GM18868 (cell line): Measurements from ENCODE around the gene STK17A.
A peak's percentile ranks its signal among the peaks of the same experiment; 100 is the strongest.
"Not testable (repeated sequence)": the region's sequence is repeated elsewhere in the genome, so short reads cannot be mapped to it uniquely, and the experiment has no call there.

Experiments used
- ATAC-seq: cut with Tn5 transposase; IDR thresholded peaks from one replicate; pipeline ENCODE4 v1.9.1; 2021; ENCODE audit warnings: mild to moderate bottlenecking, moderate library complexity; ENCODE audit not compliant: unreplicated experiment

STK17A gene

GRCh38 chr7:43653891-43654504 lies 71.1 kb downstream of the STK17A start:
- no peak for ATAC-seq

DNA sequence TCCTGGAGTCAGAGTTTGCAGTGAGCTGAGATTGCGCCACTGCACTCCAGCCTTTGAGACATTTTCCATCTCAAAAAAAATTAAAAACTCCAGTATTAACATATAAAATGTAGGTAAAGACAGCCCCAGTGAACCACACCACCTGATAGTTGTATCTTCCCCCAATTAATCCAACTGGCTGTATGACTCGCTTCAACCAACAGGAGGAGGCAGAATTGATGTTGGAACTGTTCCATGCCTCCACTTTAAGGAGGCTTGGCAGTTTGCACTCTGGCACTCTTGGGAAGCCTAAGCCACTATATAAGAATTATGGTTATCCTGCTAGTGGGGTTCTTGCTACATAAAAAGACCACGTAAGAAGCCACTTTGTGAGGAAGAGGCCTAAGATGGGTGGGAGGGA lies 72.7 kb downstream of the STK17A start:
- ATAC-seq = no peak

- ATAC-seq = no peak
Observed at GRCh38 chr7:43656997-43657396, 74.1 kb downstream of the STK17A start.

DNA sequence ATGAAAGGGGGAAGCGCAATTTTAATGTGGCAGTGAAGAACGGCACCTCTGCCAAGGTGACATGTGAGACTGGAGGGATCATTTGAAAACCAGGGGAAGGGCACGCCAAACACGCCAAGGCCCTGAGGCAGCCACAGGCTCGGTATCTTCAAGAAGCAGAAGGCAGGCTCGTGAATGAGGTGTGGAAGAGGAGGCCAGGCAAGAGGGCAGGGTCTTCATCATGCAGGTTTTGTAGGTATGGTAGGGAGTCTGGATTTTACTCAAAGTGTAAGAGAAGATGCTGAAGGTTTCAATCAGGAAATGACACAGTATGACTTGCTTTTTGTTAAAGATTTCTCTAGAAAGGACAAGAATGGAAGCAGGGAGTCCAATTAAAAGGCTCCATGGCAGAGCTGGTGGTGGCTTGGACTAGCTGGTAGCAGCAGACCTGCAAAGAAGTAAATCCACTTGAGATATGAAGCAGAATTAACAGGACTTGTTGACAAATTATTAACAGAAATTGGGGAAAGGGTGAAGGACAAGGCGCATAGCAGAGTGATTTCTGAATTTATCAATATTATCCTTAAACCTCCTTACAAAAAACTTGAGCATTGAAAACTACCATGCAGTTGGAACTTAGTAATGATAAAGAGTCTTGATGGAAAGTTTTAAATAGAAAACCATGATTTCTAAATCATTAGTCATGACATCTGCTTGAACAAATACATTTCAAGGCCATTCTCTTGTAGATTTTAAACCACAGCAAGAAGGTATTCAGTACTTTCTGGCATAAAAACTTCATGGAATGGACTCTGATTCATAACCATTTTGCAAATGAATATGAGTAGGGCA lies 76.0 kb downstream of the STK17A start:
- peak; percentile 73 for ATAC-seq

- ATAC-seq = no peak
Observed at GRCh38 chr7:43659549-43659896, 76.6 kb downstream of the STK17A start.

DNA sequence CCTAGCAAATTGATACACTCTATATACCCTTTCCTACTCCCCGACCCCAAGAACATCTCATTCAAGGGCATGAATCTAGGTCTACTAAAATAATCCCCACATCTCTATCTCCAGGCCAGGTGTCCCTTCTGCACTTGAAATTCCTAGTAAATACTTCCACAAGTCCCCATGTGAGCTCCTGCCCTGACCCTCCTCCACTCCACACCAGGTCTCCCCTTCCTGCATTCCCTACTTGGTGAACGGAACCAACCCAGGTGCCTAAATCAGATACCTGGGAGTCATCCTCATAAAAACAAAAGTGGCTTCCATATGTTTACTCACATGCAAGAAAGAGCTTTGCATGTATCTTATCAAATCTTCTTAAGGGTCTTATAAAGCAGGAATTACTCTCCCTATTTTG lies 77.2 kb downstream of the STK17A start:
- no peak for ATAC-seq

DNA sequence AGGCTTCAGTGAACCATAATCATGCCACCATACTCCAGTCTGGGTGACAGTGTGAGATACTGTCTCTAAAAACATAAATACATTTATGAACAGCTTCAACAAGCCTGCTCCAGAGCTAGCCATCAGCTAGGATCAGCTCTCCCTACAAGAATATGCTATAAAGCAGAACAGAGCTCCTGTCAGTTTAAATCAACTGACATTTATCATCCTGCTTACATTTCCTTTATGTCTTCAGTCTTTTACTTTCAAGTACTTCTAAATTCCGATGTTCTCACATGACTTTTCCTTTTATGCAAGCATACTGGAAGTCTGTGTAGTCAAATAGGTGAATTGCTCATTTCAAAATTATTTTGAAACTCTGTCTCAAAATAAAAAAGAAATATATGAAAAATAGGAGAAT lies 81.8 kb downstream of the STK17A start:
- ATAC-seq = no peak

GRCh38 chr7:43666938-43667337 lies 84.0 kb downstream of the STK17A start:
- no peak for ATAC-seq

DNA sequence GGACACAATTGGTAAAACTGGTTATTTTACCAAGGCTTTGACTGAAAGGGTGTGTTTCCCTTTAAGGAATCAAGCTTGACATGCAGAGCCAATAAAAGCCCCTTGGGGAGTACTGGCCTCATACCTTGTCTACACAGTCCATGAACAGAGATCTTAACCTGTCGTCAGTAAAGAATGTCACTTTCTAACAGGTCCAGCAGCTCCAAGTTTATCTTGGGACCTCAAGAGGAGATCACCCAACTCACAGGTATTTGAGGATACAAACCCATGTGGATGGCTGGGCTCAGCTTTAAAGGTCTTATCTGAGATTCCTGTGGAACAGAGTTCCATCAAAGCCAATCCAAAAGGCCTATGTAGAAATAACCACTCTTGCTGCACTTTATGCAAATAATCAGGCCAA lies 85.1 kb downstream of the STK17A start:
- no peak for ATAC-seq

DNA sequence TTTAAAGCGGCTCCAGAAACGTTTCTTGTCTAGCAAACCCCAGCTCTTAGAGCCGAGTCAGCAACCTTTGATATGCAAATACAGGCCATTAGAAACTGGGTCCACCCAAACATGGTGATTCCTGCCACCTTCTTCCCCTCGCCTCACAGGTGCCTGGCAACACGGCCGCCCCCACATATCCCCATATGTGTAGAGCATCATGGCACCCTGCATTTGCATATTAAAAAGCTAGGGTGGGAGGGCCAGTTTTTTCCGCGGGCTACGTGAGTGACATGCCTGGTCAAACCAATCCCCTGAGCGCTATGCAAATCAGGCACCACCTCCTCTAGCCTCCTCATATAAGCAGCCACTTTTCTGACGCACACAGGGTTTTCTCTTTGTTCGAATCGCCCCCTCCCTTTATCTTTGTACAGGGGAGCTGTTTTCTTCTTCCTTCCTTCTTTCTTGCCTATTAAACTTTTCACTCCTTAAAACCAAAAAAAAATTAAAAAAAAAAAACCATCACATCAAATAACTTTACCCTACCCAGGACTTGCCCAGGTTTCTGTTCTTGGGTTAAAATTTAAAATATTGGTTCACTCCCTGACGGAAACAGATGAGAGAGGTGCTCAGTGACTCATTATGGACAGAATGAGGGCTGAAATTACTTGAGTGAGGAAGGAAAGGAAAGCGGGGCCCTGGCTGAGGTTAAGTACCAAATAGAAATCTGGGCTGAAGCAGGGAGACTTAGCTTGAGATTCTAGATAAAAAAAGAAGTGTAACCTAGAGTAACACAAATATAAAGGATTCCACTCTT lies 86.6 kb downstream of the STK17A start:
- no peak for ATAC-seq

GRCh38 chr7:43671521-43671920 lies 88.6 kb downstream of the STK17A start:
- ATAC-seq = no peak

DNA sequence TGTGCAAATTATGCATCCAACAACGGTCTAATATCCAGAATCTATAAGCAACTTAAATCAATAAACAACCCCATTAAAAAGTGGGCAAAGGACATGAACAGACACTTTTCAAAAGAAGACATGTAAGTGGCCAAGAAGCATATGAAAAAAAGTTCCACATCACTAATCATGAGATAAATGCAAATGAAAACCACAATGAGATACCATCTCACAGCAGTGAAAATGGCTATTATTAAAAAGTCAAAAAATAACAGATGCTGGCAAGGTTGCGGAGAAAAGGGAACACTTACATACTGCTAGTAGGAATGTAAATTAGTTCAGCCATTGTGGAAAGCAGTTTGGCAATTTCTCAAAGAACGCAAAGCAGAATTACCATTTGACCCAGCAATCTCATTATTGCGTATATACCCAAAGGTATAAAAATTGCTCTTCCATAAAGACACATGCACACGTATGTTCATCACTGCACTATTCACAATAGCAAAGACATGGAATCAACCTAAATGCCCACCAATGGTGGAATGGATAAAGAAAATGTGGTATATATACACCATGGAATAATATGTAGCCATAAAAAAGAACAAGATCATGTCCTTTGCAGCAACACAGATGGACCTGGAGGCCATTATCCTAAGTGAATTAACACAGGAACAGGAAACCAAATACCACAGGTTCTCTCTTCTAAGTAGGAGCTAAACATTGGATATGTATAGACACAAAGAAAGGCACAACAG lies 90.5 kb downstream of the STK17A start:
- not testable (repeated sequence) for ATAC-seq

GRCh38 chr7:43674559-43675436 lies 91.9 kb downstream of the STK17A start:
- no peak for ATAC-seq
